ENCODE measurements around the gene C4orf50.

Gene C4orf50

GRCh38 chr4:6018331-6018730 is at the start of gene C4orf50:
C4orf50 (minus strand) TSS chr4:6018431.
- DNase-seq = no peak

GRCh38 chr4:6065934-6066590 is 47.8 kb upstream of the C4orf50 start:
- DNase-seq = no peak

DNA sequence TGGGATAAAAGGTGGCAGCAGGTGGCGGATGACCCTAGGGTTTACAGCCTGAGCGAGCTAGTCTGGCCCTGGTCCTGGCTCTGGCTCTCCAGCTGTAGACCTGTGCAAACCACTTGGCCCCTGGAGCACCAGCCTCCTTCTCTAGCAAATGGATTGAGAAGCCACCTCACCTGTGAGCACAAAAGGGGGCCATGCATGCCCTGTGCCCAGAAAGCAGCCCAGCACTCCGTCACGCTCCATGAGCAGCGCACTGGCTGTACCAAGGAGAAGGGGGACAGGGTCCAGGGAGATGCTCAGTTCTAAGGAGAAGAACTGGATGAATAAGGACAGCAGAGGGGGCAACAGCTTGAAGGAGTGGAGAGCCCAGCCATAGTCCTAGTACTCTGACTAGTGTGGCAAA is 46.9 kb upstream of the C4orf50 start:
- DNase-seq = no peak

GRCh38 chr4:6064383-6064782 is 46.2 kb upstream of the C4orf50 start:
- DNase-seq = no peak

GRCh38 chr4:6063684-6064083 is 45.5 kb upstream of the C4orf50 start:
- no peak for DNase-seq

DNA sequence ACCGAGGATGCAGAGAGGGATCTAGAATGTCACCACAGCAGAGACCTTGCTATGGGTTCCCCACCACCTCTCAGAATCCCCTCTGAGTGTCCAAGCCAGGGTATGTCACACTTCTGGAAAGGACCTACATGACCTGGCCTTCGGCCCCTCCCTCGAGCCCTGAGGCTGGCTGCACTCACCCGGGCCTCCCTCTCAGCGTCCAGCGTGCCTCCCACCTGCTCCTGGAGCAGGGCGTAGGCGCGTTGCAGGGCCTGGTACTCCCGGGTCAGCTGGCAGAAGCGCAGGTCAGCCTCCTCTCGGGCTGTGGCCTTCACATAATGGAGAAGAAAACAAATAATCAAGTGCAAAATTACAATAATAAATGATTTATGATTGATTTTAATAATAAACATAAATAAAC is 43.9 kb upstream of the C4orf50 start:
- DNase-seq = no peak

GRCh38 chr4:6059375-6059805 is 41.2 kb upstream of the C4orf50 start:
- DNase-seq = no peak

DNA sequence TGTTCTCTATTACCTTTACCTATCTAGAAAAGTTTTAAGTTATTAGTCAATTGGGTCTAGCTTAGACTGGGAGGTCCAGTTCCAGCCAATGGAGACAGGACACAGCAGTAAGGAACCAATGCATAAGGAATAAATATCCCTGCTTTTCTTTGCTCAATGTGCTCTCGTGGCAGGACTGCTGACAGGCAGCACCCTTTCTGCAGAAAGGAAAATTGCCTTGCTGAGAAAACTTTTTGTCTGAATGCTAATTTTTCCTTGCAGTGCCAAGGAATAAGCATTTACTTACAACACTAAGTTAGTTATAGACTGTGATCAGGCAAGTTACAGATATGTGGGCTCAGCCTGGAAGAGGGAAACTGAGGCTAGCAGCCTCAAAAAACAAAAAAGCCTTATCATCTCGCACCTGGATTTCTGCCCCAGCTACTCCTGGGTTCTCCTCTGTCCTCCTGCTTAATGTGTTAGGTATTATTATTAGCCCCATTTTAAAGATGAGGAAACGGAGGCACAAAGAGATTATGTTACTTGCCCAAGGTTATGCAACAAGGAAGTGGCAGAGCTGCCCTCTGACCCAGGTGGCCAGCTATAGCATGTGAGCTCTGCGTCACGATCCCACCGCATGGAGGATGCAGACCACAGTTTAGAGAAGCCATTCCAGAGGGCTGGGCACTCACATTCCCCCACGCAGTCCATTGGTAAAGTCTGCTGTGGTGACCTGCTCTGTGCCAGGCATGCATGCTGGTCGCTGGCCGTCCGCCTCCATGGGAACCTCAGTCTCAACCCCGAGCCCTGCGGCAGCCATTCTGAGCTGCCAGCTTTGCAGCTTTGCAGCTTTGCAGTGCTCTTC is 40.5 kb upstream of the C4orf50 start:
- DNase-seq = no peak

DNA sequence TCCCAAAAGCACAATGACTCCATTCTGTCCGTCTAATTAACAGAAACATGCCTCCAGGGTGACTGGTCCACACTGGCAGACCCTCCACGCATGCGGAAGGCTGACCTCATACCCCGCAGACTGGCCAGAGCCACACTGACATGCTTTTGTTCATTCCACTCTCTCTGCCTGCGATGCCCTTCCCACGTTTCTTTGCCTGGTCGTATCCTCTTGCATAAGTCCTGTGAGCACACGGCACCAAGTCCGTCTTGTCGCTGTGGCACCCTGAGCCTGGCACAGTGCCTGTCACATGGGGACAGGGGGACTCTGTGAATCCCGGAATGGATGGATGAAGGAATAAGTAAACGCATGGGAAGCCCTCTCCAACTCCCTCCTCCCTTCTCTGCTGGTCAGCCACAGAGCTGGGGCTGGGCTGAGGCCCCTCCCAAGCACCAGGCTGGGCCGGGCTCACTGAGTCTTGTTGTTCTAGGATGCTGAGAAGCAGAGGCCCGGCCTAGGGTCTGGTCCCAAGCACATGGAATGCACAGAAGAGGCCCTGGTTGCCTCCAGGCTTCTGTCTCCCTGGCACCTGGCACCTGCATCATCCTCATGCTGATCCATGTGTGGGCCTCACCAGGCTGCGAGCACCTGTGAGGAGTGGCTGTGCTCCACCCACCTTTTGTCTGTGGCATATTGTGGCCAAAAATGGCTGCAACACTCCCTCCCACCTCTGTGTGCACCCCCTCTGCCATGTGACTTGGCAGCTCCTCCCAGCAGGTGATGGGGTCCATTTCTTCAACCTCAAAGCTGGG is 38.9 kb upstream of the C4orf50 start:
- DNase-seq = no peak

DNA sequence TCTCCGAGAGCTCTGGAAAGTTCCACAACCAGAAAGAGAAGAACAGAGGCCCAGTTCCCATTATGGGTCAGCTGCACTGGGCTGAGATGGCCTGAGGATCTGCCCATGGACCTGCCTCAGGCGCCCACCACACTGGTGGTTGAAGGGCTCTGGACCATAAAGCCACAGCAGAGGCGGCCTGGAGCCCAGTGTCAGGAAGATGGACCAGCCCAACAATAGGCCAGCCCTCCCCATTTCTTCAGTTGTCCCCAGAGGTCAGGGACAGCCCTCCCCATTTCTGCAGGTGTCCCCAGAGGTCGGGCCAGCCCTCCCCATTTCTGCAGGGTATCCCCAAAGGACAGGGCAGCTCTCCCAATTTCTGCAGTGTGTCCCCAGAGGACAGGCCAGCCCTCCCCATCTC is 37.2 kb upstream of the C4orf50 start:
- DNase-seq = no peak

DNA sequence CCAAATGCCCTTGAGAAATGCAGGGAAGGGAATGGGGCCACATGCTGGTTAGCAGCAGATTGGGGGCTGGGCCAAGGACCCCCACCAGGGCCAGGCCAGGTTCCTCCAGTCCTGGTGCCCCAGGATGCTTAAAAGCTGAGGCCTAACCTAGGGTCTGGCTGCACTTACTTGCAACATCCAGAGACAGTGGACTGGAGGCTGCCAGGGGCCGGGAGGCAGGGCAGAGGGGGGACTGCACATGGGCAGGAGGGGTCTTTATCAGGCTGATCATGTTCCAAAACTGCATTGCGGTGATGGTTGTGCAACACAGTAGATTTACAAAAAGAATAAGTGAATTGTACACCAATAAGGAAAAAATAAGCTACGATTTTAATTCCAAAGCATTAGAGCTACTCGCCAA is 36.8 kb upstream of the C4orf50 start:
- DNase-seq = no peak

DNA sequence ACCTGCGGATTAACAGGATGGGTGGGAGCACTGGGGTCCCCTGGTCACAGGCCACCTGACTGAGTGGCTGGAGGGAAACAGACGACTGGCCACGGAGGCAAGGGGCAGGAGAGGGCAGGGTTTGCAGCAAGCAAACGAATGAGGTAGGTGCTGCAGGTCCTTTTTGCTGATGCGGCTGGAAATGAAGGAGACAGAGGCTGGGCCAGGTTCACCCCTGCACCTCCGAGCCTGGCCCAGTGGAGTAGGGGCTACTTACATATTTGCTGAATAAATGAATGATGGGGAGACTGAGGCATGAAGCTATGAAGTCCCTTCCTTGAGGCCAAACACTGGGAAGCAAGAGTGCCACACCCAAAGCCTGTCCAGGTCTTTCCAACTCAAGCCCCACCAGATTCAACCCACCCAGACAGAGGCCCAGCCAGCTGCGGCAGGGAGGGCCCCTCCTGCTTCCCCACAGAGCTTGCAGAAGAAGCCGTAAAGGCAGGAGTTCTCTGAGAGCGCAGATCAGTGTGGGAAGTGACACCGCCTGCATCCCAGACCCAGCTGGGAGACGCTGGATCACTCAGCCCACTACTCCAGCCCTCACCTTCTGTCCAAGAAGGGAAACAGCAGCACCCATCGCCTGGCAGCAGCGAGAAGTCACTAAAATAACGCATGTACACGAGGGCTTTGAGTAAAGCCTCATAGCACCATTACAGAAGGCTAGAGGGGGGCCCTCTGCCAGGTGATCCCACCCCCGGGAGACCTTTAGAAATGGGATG is 36.1 kb upstream of the C4orf50 start:
- no peak for DNase-seq

GRCh38 chr4:6052679-6053078 is 34.4 kb upstream of the C4orf50 start:
- DNase-seq = no peak

DNA sequence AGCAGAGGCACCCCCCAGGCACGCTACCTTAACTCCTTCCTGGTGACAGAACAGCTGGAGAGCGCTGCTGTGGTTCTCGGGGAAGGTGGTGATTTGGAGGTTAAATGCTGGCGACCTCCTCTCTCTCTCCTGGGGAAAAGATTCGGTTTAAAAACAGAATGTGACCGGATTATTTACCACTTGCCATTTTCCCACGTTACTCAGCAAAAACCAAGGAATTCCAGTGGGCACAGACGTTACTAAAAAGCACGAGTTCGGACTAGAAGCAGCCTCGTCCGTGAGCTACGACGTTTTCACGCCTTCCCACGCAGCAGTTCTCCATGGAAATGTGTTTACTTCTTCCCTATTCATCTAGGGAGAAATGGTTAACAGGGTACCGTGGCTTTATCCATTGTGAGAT is 32.3 kb upstream of the C4orf50 start:
- no peak for DNase-seq

GRCh38 chr4:6049985-6050384 is 31.8 kb upstream of the C4orf50 start:
- no peak for DNase-seq

DNA sequence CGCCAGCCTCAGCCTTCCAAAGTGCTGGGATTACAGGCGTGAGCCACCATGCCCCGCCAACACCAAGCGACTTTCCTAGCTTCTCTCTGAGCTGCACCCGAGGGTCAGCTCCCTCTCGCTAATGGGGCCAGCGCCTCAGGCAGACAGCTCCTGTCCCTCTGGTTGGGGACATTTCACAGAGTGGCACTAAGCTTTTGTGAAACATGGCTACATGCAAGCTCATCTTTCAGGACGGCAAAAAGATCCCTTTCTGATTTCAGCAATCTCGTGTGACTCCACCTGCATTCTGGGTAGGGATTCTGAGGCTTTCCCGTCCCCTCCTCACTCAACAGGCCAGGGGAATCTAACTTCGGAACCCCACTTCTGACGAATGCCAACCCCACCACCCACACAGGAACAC is 31.0 kb upstream of the C4orf50 start:
- no peak for DNase-seq

- DNase-seq = no peak
Measured at GRCh38 chr4:6048537-6048936, 30.3 kb upstream of the C4orf50 start.

DNA sequence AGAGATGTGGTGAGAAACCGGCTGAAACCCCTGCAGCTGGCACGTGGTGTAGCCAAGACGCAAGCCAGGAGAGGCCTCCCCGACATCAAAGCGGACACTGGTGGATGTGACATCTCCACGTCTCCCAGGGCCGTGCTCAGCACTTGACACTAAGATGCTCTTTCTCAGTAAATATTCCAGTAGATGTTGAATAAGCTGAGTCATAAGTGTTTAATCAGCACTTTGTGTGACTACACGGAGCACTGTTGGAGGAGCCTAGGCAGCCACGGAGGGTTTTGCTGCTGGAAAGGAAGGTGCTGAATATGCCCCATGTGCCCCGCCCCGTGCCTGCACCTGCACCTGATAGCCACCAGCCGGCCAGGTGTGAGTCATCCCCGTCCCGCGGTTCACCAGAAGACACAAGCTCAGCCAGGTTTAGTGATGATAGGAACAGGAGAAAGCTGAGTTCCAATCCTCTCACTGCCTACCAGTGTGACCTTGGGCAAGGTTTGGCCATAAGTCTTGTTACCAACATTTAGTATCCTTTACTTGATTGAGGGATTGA is 29.0 kb upstream of the C4orf50 start:
- DNase-seq = no peak

DNA sequence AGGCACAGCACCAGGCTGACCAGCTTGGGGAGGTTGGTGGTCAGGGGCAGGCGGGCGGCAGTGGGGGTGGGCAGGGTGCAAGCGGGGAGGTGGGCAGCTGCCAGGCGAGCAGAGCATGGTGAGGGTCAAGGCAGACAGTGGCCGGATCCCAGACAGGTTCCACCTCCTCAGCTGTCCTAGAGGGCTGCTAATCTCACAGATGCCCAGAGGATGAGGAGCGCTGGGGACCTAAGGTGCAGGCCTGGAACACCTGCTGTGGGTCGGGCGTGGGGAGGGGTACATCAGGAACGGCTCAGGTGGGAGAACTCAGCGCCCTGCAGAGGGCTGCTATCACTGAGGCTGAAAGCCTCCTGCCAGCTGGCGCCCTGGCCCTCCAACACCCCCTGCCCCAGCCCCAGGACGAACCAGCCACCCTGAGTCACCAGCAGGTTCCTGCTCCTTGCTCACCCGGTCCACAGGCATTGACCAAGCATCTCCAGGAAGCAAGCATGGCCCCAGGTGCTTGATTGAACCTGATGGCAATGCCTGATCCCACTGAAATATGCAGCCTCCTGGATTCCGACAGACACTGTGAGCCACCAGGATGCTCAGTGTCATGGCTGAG is 28.4 kb upstream of the C4orf50 start:
- no peak for DNase-seq

DNA sequence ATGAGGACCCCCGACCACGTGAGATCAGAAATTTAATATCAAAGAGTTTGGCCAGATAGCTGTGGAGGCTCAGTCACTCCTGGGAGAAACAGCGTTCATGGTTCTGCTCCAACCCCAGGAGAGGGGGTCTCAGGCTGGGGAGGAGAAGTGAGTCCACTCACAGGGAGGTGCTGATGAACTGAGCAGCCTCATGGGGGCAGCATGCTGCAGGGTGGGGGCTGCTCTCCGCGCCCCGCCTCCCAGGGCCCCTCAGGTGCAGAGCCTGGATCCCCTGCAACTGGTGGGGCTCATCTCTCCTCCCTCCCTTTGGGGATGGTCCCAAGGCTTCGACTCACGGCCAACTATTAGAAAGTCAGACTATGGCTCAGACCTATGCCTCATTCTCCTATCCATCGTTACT is 26.6 kb upstream of the C4orf50 start:
- DNase-seq = no peak

GRCh38 chr4:6044276-6044675 is 26.0 kb upstream of the C4orf50 start:
- no peak for DNase-seq

DNA sequence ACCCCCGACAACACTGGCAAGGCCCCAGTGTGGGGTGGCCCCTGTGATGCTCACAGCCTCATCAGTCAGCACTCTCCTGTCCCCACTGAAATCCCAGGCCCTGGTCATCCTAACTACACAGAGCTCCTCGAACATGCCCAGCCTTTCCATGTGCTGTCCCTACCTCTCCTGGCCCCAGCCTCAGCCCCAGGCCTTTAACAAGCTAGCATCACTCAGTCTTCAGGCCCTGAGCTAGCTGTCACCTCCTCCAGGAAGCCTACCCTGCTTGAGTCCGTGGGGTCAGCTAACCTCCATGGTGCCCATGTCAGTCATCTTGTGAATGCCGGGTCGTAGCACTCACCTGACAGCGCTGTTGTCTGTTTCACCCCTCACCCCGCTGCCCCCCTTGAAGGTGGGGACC is 25.6 kb upstream of the C4orf50 start:
- no peak for DNase-seq
